ENCODE results near the gene MYL12A. TPM values are rescaled to one million over a fixed set of nuclear protein-coding genes. Genes with fewer than 3 reads are reported as not detected.

The MYL12A gene
- total and polyA plus RNA-seq, 2 of the 13 experiments (the other 11 are each of a cell fraction or from before 2014, with no cell fraction given), result 261 to 277 TPM

DNA sequence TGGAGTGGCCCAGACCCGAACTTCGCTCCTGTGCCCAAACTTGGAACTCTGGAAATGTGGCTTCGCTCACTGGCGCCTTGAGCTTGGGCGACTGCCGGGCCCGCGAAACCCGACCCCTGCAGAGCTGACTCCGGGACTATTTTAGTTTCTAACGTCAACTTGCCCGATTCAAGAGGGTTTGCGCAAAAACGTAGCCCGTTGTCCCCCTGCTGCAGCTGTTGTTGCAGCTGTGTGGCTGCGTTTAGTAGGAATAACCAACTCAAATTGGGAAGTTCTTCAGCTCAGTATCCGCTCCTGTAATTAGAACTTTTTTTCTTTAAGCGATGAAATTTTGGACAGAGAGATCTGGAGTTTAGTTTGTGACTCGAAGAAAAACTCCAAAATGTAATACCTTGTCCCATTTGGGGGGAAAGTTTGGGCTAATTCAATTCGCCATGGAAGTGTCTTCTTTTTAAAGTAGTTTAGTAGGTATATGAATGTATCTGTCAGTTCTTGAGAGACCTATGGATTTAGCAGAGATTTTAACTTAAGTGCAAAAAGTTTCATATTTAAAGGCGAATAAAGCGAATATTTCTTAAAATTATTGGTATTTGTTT is 559 bp downstream of the MYL12A start (continued):
- TF ChIP-seq, protein P1, sequence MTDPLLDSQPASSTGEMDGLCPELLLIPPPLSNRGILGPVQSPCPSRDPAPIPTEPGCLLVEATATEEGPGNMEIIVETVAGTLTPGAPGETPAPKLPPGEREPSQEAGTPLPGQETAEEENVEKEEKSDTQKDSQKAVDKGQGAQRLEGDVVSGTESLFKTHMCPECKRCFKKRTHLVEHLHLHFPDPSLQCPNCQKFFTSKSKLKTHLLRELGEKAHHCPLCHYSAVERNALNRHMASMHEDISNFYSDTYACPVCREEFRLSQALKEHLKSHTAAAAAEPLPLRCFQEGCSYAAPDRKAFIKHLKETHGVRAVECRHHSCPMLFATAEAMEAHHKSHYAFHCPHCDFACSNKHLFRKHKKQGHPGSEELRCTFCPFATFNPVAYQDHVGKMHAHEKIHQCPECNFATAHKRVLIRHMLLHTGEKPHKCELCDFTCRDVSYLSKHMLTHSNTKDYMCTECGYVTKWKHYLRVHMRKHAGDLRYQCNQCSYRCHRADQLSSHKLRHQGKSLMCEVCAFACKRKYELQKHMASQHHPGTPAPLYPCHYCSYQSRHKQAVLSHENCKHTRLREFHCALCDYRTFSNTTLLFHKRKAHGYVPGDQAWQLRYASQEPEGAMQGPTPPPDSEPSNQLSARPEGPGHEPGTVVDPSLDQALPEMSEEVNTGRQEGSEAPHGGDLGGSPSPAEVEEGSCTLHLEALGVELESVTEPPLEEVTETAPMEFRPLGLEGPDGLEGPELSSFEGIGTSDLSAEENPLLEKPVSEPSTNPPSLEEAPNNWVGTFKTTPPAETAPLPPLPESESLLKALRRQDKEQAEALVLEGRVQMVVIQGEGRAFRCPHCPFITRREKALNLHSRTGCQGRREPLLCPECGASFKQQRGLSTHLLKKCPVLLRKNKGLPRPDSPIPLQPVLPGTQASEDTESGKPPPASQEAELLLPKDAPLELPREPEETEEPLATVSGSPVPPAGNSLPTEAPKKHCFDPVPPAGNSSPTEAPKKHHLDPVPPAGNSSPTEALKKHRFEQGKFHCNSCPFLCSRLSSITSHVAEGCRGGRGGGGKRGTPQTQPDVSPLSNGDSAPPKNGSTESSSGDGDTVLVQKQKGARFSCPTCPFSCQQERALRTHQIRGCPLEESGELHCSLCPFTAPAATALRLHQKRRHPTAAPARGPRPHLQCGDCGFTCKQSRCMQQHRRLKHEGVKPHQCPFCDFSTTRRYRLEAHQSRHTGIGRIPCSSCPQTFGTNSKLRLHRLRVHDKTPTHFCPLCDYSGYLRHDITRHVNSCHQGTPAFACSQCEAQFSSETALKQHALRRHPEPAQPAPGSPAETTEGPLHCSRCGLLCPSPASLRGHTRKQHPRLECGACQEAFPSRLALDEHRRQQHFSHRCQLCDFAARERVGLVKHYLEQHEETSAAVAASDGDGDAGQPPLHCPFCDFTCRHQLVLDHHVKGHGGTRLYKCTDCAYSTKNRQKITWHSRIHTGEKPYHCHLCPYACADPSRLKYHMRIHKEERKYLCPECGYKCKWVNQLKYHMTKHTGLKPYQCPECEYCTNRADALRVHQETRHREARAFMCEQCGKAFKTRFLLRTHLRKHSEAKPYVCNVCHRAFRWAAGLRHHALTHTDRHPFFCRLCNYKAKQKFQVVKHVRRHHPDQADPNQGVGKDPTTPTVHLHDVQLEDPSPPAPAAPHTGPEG (CRISPR knock-in tag; IDR thresholded peaks at IDR 0.05), result no peak
- TF ChIP-seq, protein P2, sequence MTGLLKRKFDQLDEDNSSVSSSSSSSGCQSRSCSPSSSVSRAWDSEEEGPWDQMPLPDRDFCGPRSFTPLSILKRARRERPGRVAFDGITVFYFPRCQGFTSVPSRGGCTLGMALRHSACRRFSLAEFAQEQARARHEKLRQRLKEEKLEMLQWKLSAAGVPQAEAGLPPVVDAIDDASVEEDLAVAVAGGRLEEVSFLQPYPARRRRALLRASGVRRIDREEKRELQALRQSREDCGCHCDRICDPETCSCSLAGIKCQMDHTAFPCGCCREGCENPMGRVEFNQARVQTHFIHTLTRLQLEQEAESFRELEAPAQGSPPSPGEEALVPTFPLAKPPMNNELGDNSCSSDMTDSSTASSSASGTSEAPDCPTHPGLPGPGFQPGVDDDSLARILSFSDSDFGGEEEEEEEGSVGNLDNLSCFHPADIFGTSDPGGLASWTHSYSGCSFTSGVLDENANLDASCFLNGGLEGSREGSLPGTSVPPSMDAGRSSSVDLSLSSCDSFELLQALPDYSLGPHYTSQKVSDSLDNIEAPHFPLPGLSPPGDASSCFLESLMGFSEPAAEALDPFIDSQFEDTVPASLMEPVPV (CRISPR knock-in tag; IDR thresholded peaks at IDR 0.05), result peak; percentile 1; the same call in 1 of the 2 replicates
- TF ChIP-seq SNAI1 (CRISPR knock-in tag; IDR thresholded peaks at IDR 0.05; ENCODE audit: borderline replicate concordance), result peak; percentile 78; the same call in 1 of the 2 replicates
- TF ChIP-seq ZNF891 (CRISPR knock-in tag; IDR thresholded peaks at IDR 0.05), result no peak; the same call in 1 of the 2 replicates
- peak; percentile 99 for TF ChIP-seq NAIF1 (CRISPR knock-in tag; IDR thresholded peaks at IDR 0.05; ENCODE audit: borderline replicate concordance)
- no peak for TF ChIP-seq ZNF256 (CRISPR knock-in tag; conservative IDR thresholded peaks at IDR 0.05)
- TF ChIP-seq POLR2AphosphoS2 (IDR thresholded peaks at IDR 0.05; ENCODE audit: low read depth, low read length), result no peak
- 0 out of 2 replicates have a peak, but pooled peaks have one; percentile 3 for TF ChIP-seq ZNF230 (CRISPR knock-in tag; IDR thresholded peaks at IDR 0.05)
- TF ChIP-seq, protein P3, sequence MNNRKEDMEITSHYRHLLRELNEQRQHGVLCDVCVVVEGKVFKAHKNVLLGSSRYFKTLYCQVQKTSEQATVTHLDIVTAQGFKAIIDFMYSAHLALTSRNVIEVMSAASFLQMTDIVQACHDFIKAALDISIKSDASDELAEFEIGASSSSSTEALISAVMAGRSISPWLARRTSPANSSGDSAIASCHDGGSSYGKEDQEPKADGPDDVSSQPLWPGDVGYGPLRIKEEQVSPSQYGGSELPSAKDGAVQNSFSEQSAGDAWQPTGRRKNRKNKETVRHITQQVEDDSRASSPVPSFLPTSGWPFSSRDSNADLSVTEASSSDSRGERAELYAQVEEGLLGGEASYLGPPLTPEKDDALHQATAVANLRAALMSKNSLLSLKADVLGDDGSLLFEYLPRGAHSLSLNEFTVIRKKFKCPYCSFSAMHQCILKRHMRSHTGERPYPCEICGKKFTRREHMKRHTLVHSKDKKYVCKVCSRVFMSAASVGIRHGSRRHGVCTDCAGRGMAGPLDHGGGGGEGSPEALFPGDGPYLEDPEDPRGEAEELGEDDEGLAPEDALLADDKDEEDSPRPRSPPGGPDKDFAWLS (CRISPR knock-in tag; IDR thresholded peaks at IDR 0.05; ENCODE audit: borderline replicate concordance), result no peak
- peak; percentile 8; the same call in 1 of the 2 replicates for TF ChIP-seq ZNF607 (CRISPR knock-in tag; IDR thresholded peaks at IDR 0.05; ENCODE audit: borderline replicate concordance)
- no peak for TF ChIP-seq RAD21 (CRISPR knock-in tag; IDR thresholded peaks at IDR 0.05)
- peak; percentile 49; the same call in 1 of the 2 replicates for TF ChIP-seq KDM5A (IDR thresholded peaks at IDR 0.05; ENCODE audit: borderline replicate concordance, low read length)
- TF ChIP-seq GATA4 (IDR thresholded peaks at IDR 0.05; ENCODE audit: borderline replicate concordance, low read depth), result no peak
- TF ChIP-seq PRPF4 (IDR thresholded peaks at IDR 0.05; ENCODE audit: low read depth, low read length, poor library complexity, severe bottlenecking), result no peak
- TF ChIP-seq, protein P4, sequence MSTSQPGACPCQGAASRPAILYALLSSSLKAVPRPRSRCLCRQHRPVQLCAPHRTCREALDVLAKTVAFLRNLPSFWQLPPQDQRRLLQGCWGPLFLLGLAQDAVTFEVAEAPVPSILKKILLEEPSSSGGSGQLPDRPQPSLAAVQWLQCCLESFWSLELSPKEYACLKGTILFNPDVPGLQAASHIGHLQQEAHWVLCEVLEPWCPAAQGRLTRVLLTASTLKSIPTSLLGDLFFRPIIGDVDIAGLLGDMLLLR (CRISPR knock-in tag; IDR thresholded peaks at IDR 0.05), result no peak
- TF ChIP-seq ZNF776 (CRISPR knock-in tag; IDR thresholded peaks at IDR 0.05), result no peak
- TF ChIP-seq PRMT3 (CRISPR knock-in tag; IDR thresholded peaks at IDR 0.05; ENCODE audit: borderline replicate concordance, low read depth), result no peak
- TF ChIP-seq ARNT2 (CRISPR knock-in tag; IDR thresholded peaks at IDR 0.05; ENCODE audit: low read depth), result no peak
